Uterus (tissue), 4 donors: ENCODE results near the gene ANKRD35. TPM values are rescaled to one million over a fixed set of nuclear protein-coding genes. Genes with fewer than 3 reads are reported as not detected.
"Not testable (repeated sequence)": the region's sequence is repeated elsewhere in the genome, so short reads cannot be mapped to it uniquely, and the experiment has no call there.

Experiments used
- DNase-seq, 2 donors: peaks; one replicate each; pipeline ENCODE4 v3.0.0-alpha.2; 2019 to 2020
- H3K27ac ChIP-seq, 2 donors: fragments of 200-600 bp; sonication (generic); 1 replicate in 1 of 2; 2 replicates in 1 of 2; pipeline ENCODE4 v1.5.1; 2016 to 2018
- H3K27me3 ChIP-seq, 2 donors: fragments of 200-600 bp; sonication (generic); one replicate each; pipeline ENCODE4 v1.5.1; 2018 to 2019; ENCODE audit warnings: control low read depth in 1 of 2
- H3K36me3 ChIP-seq, 2 donors: fragments of 200-600 bp; sonication (generic); one replicate each; pipeline ENCODE4 v1.5.1; 2019; ENCODE audit warnings: control low read depth in 1 of 2
- H3K4me1 ChIP-seq, 2 donors: fragments of 200-600 bp; sonication (generic); one replicate each; pipeline ENCODE4 v1.5.1; 2018 to 2019; ENCODE audit warnings: control low read depth in 1 of 2
- H3K4me3 ChIP-seq, 2 donors: fragments of 200-600 bp; sonication (generic); 1 replicate in 1 of 2; 2 replicates in 1 of 2; pipeline ENCODE4 v1.5.1; 2018 to 2019; ENCODE audit warnings: mild to moderate bottlenecking in 1 of 2
- H3K9me3 ChIP-seq, 2 donors: fragments of 200-600 bp; sonication (generic); one replicate each; pipeline ENCODE4 v1.5.1; 2019; ENCODE audit warnings: control low read depth in 1 of 2
- CTCF ChIP-seq, 4 experiments: fragments of 200-600 bp in 2 of 4; fragments of 450-650 bp in 2 of 4; sonication (generic) in 2 of 4; IDR thresholded peaks; one replicate each; pipeline ENCODE4 v1.5.1; 2016 to 2019; ENCODE audit warnings: antibody characterized with exemption in 4 of 4, mild to moderate bottlenecking in 2 of 4, moderate library complexity in 1 of 4
- POLR2A ChIP-seq, 2 donors: fragments of 450-650 bp; IDR thresholded peaks; one replicate each; pipeline ENCODE4 v1.6.1; 2016; ENCODE audit warnings: antibody characterized with exemption in 2 of 2, mild to moderate bottlenecking in 1 of 2, moderate library complexity in 1 of 2
- intact Hi-C: fragments of 100-400 bp; cut with DNase I; formaldehyde crosslinking; loops from one replicate; pipeline ENCODE4 v1.15.1; 2023; ENCODE audit warnings: low total_unique reads
- total RNA-seq, 4 donors: library from RNA; depleted of rRNA in 3 of 4; stranded (reverse); fragments of >200 nt in 3 of 4; gene quantifications; one replicate each; pipeline versions ENCODE4 v1.1.0 to v1.2.4, GENCODE V29; 2014 to 2023
- donor health status: DM: yes; HTN: yes; CAD: no.

Gene ANKRD35, protein sequence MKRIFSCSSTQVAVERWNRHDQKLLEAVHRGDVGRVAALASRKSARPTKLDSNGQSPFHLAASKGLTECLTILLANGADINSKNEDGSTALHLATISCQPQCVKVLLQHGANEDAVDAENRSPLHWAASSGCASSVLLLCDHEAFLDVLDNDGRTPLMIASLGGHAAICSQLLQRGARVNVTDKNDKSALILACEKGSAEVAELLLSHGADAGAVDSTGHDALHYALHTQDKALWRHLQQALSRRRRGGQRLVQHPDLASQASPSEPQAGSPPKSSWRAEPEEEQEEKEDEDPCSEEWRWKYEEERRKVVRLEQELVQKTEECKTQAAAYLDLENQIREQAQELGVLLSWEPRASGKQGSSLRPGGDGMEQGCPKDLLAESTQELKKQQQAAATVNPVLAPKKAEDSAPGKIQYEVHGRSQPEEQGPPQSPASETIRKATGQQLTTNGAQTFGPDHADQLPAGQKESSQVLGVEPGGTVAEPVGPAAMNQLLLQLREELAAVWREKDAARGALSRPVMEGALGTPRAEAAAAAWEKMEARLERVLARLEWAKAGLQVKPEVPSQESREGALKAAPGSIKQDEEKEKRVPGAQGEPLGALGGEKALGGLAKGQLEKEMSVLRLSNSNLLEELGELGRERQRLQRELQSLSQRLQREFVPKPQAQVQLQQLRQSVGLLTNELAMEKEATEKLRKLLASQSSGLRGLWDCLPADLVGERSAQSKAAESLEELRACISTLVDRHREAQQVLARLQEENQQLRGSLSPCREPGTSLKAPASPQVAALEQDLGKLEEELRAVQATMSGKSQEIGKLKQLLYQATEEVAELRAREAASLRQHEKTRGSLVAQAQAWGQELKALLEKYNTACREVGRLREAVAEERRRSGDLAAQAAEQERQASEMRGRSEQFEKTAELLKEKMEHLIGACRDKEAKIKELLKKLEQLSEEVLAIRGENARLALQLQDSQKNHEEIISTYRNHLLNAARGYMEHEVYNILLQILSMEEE
- 1 to 10 TPM in 3 of 4 donors, under 1 TPM in 1; 0.77 to 8.8 (median 5.4) TPM for total RNA-seq

DNA sequence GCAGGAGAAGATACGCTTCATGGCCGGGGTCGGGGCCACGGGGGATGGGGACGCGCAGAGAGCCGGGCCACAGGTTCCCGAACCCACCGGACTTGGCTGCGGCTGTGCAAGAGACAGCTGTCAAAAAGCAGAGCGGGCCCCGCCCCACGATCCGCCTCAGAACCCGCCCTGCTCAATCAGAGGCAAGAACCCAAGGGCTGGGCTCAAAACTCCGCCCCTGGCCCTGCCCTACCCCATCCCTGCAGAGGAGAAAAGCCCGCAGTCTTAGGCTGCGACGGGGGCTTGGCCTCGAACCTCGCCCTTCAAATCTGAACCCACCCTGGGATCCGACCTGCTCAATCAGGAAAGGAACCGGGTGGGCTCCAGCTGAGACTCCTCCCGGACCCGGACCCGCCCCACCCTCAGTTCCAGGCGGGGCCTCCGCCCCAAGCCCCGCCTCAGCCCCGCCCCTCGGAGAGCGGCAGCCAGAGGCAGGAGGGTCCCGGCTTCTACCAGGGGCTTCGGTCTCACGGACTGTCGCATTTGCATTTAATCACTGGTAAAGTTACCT is at the start of gene ANKRD35:
ANKRD35 (minus strand) TSS at position 129 of the 550 bp plus-strand sequence; CDS start at position 21, 108 bp downstream.
- intact Hi-C loops: no loop called here
- Histone ChIP-seq H3K4me1 (no peaks in the 10 kb centered on the region), H3K27ac (peak within 1 kb of the TSS; percentile 56 to 62), H3K9me3 (no peaks in the 10 kb centered on the region), H3K4me3 (peak within 1 kb of the TSS; percentile 60 to 71), H3K27me3 (no peaks in the 10 kb centered on the region), H3K36me3 (no peaks in the 10 kb centered on the region)
- DNase-seq: peak; percentile 76 to 79
- TF ChIP-seq CTCF (IDR thresholded peaks at IDR 0.05): no peak
- TF ChIP-seq POLR2A (IDR thresholded peaks at IDR 0.05): no peak

DNA sequence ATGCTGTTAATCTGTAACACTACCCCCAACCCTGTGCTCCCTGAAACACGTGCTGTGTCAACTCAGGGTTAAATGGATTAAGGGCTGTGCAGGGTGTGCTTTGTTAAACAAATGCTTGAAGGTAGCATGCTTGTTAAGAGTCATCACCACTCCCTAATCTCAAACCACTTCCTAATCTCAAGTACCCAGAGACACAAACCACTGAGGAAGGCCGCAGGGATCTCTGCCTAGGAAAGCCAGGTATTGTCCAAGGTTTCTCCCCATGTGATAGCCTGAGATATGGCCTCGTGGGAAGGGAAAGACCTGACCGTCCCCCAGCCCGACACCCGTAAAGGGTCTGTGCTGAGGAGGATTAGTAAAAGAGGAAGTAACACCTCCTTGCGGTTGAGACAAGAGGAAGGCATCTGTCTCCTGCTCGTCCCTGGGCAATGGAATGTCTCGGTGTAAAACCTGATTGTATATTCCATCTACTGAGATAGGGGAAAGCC is 46.9 kb upstream of the ANKRD35 start:
- DNase-seq, H3K27ac ChIP-seq, intact Hi-C loops, H3K36me3 ChIP-seq, H3K9me3 ChIP-seq, H3K27me3 ChIP-seq, H3K4me3 ChIP-seq, H3K4me1 ChIP-seq: not testable (repeated sequence)

- intact Hi-C loops: no loop called here
- TF ChIP-seq CTCF (IDR thresholded peaks at IDR 0.05): no peak
- no peak for TF ChIP-seq POLR2A (IDR thresholded peaks at IDR 0.05)
- Histone ChIP-seq H3K27ac (peak overlapping the region; percentile 95 to 98), H3K36me3 (no peaks in the 10 kb centered on the region), H3K4me3 (peak overlapping the region; percentile 75 to 85), H3K4me1 (peaks cover 0 to 7% of the 10 kb centered on the region in 2 donors), H3K27me3 (no peaks in the 10 kb centered on the region), H3K9me3 (no peaks in the 10 kb centered on the region)
- DNase-seq: no peak
Measured at GRCh38 chr1:145927916-145928643, 42.4 kb upstream of the ANKRD35 start.

GRCh38 chr1:145927063-145927886 is 41.6 kb upstream of the ANKRD35 start, which contains the start of gene RBM8A:
RBM8A (minus strand) TSS chr1:145927484; CDS start chr1:145927426, 58 bp downstream.
- intact Hi-C loops: no loop called here
- H3K9me3 ChIP-seq: no peaks in the 10 kb centered on the region
- DNase-seq: peak; percentile 94 to 98

More at GRCh38 chr1:145927063-145927886, 41.6 kb upstream of the ANKRD35 start, which contains the start of gene RBM8A:
- Histone ChIP-seq H3K27ac (peak within 1 kb of the TSS; percentile 95 to 98), H3K4me3 (peak within 1 kb of the TSS; percentile 75 to 85), H3K27me3 (no peaks in the 10 kb centered on the region), H3K4me1 (peaks cover 0 to 7% of the 10 kb centered on the region in 2 donors), H3K36me3 (no peaks in the 10 kb centered on the region)
- TF ChIP-seq CTCF (IDR thresholded peaks at IDR 0.05): peak in 3 of 4 experiments; percentile 63 to 70 (median 65)
- peak; percentile 96 to 99 for TF ChIP-seq POLR2A (IDR thresholded peaks at IDR 0.05)
